Activated CD4-positive, alpha-beta T cell treated with anti-CD3 and anti-CD28 coated beads for 24 hours (primary cell): ENCODE measurements around the gene ABTB1.

ENCODE experiments used
- DNase-seq, 2 donors: peaks; one replicate each; pipeline ENCODE4 v3.0.0-alpha.2; 2020; ENCODE audit warnings: low read depth in 2 of 2

Gene ABTB1

DNA sequence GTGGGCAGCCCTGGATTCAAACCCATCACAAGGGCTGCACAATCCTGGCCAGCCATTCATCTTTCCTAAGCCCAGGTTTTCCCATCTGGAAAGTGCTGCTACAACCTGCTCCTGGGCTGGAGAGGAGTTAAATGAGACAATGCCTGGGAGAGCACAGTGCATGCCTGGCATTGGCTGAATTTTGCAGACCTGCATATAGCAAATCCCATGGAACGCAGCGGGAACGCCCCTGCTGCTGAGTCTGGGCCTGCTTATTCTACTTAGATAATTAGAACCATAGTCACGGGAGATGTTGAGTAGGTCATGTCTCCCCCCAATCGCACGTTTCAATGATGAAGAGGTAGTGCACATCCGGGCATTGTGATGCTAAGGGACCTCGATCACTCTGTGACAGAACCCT is 46.6 kb downstream of the ABTB1 start:
- DNase-seq: no peak

DNA sequence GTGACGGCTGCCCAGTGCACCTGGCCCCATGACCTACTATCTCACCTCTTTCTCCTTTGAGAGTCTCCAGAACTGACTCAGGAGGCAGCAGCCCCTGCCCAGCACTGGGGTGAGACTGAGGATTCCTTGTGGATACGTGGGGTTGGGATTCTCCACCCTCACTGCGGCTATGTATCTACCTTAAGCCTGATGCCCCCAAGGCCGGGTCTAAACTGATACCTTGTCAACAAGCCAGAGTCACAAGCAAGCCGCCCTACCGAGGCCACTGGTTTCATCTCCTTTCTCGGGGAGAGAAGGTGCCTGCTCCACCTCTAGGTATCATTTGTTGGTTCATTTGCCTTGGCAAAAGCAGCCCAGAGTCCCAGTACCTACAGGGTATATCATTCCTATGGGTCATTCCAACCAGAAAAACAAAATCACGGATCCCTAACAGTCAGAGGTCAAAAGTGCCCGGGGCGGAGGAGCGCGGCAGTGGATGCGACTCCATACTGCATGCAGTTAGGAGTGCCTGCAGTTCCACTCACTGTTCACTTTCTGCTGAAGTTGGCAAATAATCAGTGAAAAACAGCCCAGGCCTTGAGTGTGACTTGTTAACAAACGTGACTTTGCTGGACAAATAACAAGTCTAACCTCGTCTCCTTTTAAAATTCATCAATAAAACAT is 47.5 kb downstream of the ABTB1 start:
- no peak for DNase-seq

DNA sequence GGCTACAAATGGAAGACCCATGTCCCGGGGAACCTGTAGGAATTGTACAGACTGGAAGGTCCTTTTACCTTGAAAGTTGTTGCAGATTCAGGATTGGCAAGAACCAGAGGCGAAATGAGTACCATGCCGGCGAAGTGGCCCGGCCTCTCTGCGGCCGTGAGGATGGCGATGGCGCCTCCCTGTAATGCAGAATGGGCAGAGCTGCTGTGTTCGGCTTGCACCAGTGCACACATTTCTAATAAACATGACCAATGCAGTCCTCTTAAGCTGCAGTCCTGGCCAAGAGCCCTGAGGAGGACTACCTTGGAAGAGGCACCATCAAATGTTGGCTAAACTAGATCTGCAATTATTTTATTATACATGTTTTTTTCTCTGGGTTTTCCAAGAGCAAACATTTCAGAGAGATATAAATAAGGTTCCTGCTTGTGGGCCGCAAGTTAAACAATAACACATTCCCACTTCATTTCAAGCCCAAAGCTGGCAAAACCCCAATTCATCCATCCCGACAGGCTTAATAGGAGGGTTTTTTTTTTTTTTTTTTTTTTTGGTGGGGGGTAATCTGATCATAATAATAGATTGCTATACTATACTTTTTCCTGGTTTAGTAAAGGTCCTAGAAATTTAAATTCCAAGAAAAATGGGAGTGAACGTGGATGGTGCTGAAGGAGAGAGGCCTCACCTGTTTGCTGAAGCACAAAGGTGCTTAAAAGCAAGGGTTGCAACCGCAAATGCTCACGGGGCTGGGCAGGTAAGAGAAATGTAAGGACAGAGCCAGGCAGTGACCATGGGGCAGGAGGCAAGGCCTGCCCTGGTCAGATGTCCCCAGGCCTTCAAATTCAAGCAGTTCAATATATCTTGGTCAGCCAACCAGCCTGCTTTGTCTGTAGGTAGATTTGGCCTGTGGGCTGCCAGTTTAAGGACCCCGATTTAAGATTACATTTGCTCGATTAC is 48.5 kb downstream of the ABTB1 start:
- no peak for DNase-seq

DNA sequence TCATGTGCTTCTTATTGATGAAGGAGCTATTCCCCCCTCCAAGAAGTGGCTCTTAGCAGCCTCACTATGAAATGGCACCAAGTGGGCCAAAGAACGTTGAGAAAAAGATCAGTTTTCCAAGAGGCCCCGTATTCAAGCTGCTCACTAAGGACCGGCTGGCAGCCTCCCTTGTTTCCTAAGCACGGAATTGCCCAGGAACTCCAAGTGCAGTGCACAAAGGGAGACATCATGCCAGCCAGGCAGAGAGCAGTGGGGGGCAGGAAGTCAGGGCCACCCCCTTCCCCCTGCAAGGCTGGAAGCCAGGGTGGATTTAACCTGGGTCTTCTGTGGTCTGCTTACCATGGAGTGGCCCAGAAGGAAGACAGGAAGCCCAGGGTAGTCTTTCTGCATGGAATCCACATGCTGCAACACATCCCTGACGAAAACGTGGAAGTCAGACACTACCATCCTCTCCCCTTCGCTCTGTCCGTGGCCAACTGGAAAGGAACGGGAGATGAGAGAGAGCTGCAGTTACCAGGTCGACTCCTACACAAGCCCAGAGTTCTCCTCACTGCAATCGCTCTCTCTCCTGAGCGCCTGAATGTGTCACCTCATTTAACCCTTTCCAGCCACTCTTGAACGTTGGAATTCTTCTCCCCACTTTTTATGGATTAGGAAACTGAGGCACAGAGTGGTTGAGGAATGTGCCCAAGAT is 49.5 kb downstream of the ABTB1 start:
- DNase-seq: no peak

DNA sequence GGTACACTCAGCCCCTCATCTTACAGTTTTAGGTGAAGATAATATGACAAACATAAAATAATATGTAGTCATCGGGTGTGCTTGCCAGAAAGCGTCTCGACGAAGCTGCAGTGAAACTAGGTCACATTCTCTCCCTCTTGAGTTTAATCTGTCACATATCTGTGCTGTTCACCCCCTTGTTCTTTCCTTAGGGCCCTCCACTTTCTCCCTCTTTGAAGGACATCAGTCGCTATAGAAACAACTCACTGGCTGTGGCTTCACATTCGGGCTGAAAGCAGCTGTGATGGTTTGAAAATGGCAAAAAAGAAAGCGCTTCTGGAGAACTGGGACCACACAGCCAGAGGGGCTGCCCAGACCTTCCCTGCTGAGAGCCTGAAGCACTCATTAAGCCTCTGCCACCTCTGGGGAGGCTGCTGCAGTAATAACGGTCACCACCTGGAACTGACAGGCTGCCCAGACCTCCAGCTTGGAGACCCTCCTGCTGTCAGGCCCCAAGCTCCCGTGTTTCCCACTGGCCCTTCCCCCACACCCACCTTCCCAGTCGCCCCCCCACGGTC is 50.3 kb downstream of the ABTB1 start:
- no peak for DNase-seq

DNA sequence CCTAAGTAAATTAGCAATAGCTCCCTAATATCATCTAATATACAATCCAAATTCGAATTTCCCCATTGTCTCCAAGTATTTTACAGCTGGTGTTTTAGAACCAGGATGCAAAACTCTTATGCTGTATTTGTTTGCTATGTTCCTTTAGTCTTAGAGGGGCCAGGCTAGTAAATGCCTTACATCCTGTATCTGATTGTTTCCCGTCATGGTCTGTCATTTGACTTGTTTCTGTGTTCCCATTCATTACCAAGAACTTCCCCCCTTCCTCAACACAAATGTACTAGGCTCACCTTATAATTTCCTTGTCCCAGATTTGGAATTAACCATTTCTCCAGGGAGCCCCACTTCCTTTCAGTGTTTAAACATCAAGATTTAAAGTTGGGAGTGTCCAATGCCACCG is 54.1 kb downstream of the ABTB1 start:
- DNase-seq: no peak

DNA sequence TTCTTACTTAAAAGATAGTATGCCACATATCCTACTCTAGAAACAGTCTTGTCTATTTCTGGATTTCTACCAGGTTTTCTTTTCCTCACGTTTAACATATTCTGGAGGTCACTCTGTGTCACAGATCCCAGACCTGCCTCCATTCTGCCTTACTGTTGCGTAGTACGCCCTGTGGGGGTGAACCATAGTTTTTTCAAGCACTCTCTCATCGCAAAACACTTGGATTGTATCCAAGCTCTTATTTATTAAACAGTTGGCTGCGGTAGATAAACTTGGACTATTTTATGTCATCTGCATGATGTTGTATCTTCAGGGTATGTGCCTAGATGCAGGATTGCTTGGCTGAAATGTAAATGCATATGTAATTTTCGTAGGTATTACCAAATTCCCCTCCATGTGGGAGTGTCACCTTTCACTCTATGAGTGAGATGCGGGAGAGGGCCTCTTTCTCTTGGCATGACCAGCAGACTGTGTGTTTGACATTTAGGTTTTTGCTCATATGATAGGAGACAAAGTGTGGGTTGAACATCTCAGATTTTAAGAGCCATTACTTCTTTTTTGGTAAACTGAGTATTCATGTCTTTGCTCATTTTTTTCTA is 55.8 kb downstream of the ABTB1 start:
- no peak for DNase-seq

DNA sequence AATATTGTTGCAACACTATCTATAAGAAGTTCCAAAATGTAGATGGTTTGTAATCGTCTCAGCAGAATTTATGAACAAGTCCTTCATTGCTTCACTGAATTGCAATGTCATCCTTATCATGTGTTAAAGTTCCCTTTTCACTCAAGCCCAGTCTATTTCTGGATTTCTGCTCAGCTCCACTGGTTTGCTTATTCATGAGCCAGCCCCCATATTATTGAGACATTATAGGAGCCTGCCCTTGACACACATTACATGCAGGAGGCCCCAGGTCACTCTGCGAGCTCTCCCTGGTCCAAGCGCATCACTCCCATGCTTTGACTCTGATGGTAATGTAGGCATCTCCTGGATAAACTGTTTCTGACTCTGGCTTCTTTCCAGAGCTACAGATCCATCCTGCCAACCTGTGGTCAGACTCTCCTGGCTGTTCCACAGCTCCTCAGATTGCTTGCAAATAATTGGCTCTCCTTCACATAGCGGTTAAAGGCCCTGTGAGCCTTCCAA is 56.9 kb downstream of the ABTB1 start:
- DNase-seq: no peak

DNA sequence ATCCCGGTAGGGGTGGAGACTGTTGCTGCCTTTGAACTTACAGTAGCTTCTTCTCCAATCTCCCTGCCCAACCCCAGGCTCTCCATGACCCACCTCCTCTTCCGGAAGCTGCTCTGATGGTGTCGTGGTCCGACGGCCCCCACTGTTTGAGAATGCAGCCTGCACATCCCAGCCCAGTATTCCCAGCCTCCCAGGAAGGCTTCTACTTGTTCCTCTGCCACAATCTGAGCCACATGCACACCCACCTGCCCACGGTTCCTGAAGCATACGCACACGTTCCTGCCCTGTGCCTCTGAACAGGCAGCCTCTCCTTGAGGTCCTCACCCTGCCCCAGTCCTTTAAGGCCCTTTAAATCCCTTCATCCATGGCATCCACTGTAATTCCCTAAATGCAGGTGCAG is 57.4 kb downstream of the ABTB1 start:
- no peak for DNase-seq
